ENCODE data around the gene CXXC1. TPM values are rescaled to one million over a fixed set of nuclear protein-coding genes. Genes with fewer than 3 reads are reported as not detected.
A peak's percentile ranks its signal among the peaks of the same experiment; 100 is the strongest.
"Not testable (repeated sequence)": the region's sequence is repeated elsewhere in the genome, so short reads cannot be mapped to it uniquely, and the experiment has no call there.

Gene CXXC1
- total RNA-seq (2014; rRNA removed; shearing (Covaris generic)), result 26.3 and 43.3 TPM in 2 replicates

- peak; percentile 94 for DNase-seq (ENCODE audit: low spot score)
Measured at GRCh38 chr18:50287441-50288347, at the start of gene CXXC1. Gene CXXC1 (minus strand): TSS chr18:50287692. CDS start chr18:50287589, 103 bp downstream.

GRCh38 chr18:50334546-50335152 lies 47.2 kb upstream of the CXXC1 start:
- DNase-seq (ENCODE audit: low spot score), result no peak

- no peak for DNase-seq (ENCODE audit: low spot score)
Measured at GRCh38 chr18:50331691-50332090, 44.2 kb upstream of the CXXC1 start.

- DNase-seq (ENCODE audit: low spot score), result no peak
Measured at GRCh38 chr18:50330176-50330575, 42.7 kb upstream of the CXXC1 start.

- DNase-seq (ENCODE audit: low spot score), result no peak
Measured at GRCh38 chr18:50327983-50328382, 40.5 kb upstream of the CXXC1 start.

- no peak for DNase-seq (ENCODE audit: low spot score)
Measured at GRCh38 chr18:50320719-50321118, 33.2 kb upstream of the CXXC1 start.

DNA sequence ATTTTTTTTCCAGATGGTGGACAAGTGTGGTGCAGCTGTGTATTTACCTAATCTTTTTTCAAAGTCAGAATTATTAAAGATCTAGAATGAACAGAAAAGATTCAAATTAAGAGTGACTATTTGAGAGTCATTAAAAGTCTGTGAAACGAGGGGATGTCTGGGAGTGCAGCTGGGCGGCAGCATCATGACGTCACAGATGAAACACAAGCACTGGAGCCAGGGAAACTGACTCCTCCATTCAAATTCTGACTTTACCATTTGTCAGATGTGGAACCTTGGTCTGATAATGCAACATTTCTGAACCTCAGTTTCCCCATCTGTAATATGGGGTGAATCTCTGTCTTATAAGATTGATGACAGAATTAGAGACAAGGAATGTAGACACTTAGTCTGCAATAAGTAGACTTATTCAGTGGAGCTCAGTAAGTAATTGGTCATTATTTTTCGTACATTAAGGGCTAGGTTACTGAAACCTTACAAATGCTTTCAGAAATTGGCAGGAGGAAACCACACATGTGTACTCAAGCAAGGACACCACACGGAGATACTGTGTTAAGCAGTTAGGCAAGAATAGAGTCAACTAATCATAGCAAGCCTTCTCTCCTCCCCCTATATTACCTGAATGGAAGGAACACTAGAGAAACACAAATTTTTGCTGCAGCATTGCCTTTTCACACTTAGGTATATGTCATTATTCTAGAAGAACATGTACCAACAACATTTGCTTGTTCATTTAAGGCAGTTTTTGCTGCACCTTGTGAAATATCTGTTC lies 27.8 kb upstream of the CXXC1 start:
- no peak for DNase-seq (ENCODE audit: low spot score)

- DNase-seq (ENCODE audit: low spot score), result no peak
Measured at GRCh38 chr18:50313873-50314460, 26.5 kb upstream of the CXXC1 start.

- DNase-seq (ENCODE audit: low spot score), result no peak
Measured at GRCh38 chr18:50313031-50313607, 25.6 kb upstream of the CXXC1 start.

DNA sequence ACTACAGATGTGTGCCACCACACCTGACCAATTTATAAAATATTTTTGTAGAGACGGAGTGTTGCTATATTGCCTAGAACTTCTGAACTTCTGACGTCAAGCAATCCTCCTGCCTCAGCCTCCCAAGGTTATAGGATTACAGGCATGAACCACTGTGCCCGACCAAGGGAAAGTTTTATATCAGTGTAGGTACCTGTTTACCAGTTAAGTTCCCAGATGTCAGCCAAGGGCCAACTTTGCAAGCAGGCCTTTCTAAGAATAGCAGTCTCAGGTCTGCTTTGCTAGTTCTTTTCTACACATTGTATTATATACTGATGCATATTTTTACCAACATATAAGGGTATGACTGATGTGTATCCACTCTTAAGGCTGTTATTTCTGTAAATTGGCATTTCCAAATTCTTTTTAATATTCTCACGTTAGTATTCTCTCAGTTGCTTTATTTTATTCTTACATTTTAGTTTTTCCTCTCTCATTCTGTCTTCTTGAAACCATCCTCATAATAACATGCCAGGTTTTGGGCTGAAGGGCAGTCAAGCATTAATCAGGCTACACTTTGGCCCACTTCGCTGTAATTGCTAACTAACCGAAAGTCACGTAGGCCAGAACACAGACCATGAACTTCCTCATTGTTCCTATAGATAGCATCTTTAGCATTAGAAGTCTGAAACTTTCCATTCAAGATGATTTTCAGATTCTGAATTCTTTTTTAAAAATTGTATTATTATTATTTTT lies 25.0 kb upstream of the CXXC1 start:
- no peak for DNase-seq (ENCODE audit: low spot score)

DNA sequence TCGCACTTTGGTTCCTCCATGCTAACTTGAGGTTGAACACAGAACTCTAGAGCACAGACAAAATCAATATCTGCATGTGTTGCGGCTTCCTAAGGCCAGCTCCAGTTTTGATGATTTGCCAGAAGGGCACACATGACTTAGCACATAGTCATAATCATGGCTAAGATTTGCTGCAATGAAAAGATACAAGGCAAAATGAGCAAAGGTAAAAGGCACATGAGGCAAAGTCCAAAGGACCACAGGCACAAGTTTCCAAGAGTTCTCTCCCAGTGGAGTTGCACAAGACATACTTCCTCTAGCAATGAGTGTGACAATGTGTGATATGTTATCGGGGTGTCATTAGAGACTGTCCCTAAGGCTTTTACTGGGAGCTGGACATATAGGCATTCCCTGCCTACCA lies 24.2 kb upstream of the CXXC1 start:
- no peak for DNase-seq (ENCODE audit: low spot score)

- DNase-seq (ENCODE audit: low spot score), result no peak
Measured at GRCh38 chr18:50310080-50310479, 22.6 kb upstream of the CXXC1 start.

GRCh38 chr18:50308851-50309250 lies 21.4 kb upstream of the CXXC1 start:
- DNase-seq (ENCODE audit: low spot score), result not testable (repeated sequence)

- DNase-seq (ENCODE audit: low spot score), result peak; percentile 55
Measured at GRCh38 chr18:50307738-50308470, 20.4 kb upstream of the CXXC1 start.

GRCh38 chr18:50307400-50307737 lies 19.9 kb upstream of the CXXC1 start:
- DNase-seq (ENCODE audit: low spot score), result no peak

DNA sequence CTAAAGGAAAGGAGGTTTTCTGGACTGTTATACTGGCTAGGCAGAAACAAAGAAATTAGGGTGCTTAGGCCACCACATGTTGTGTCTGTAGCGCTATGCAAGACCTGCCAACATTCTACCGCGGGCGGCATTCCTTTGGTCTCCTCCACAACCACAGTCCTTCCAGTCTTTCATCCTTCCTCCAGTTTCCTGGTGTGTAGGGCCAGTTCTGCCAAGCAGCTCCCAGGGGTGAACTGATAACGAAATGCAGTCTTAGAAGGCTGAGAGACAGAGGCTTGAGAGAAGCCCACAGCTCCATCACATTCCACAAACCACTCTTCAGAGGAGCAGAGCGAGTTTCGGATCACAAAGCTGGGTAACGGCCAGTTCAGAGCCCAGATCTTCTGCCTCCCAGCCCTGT lies 19.5 kb upstream of the CXXC1 start:
- peak; percentile 10 for DNase-seq (ENCODE audit: low spot score)

DNA sequence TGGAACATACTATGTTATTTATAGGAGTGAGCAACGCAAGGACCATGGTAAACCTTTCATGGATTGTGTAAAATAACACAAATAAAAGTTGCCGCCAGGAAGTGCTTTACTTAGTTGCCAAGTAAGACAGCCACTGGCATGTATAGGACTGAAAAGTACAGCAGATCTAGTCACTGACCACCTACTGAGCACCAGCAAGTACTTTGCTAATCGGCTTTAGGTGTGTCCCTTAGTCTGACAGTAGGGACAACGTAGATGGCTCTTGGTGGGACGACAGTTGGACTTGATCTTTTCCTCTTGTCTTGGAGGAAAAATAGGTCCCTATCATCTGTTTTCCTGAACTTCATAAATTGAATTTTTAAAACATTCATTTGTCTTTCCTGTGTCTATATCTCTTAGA lies 13.6 kb upstream of the CXXC1 start:
- DNase-seq (ENCODE audit: low spot score), result no peak

GRCh38 chr18:50299626-50300388 lies 12.3 kb upstream of the CXXC1 start:
- no peak for DNase-seq (ENCODE audit: low spot score)
